ENCODE results near the gene S100A9. TPM values are rescaled to one million over a fixed set of nuclear protein-coding genes. Genes with fewer than 3 reads are reported as not detected.

Gene S100A9
- total RNA-seq, 1 experiment from 2014 or later: 0.44 TPM

DNA sequence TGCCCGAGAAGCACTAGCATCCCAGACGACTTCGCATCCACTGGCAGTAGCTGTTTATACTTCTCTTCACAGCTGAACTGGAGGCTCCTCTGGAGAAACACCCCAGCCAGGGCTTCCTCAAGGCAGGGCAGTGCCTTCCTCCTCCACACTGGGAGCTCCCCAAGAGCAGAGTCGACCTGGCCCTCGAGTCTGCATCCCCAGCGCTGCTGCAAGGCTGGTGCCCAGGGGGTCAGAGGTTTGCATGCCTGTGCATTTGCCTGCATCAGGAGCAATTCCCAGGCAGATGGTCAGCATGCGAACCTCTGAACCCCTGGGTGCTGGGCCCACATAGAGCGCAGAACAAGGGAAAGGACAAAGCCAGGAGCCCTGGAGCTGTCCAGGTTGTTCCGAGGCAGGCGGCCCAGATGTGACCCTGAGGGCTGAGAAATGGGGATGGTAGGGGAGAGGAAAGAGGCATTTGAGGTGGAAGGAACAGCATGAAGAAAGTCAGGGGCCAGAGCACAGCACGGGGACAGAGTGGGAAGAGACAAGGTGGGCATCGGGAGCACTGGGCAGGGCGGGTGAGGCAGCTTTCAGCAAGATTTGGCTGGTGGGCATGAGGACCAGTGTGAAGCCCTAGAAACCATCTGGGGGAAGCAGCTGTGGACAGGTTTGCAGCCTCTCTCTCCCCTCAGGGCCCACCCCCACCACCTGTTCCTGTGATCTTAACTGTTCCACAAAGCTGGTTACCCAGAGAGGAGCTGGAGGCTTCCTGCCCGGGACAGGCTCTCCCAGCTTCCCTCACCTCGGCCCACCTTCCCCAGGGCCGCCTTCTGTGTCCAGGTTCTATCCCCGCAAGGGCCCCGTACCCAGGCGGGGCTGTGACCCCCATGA, 39.6 kb downstream of the S100A9 start:
- Histone ChIP-seq H3K4me1 (ENCODE audit: control insufficient read depth, insufficient read depth, low read length) (no peaks in the 10 kb centered on the region), H3K27me3 (ENCODE audit: control insufficient read depth, insufficient read depth, low read length) (peaks cover 17% of the 10 kb centered on the region), H3K36me3 (ENCODE audit: control insufficient read depth, insufficient read depth, low read length) (no peaks in the 10 kb centered on the region), H3K4me3 (ENCODE audit: low read depth in 2 of 2, low read length in 2 of 2) (no peak overlapping the region), H3K27ac (ENCODE audit: low read length) (no peak overlapping the region), H3K9me3 (ENCODE audit: control insufficient read depth, insufficient read depth, low read depth, low read length) (no peaks in the 10 kb centered on the region)
- intact Hi-C loops (cut with micrococcal nuclease; ENCODE audit: unreplicated experiment): no loop called here
- ChIA-PET CTCF (no interaction called here), POLR2A (no interaction called here)
- no peak for TF ChIP-seq SIN3A (IDR thresholded peaks at IDR 0.05; ENCODE audit: borderline replicate concordance, insufficient read depth, low read depth, low read length)
- TF ChIP-seq, protein P1, sequence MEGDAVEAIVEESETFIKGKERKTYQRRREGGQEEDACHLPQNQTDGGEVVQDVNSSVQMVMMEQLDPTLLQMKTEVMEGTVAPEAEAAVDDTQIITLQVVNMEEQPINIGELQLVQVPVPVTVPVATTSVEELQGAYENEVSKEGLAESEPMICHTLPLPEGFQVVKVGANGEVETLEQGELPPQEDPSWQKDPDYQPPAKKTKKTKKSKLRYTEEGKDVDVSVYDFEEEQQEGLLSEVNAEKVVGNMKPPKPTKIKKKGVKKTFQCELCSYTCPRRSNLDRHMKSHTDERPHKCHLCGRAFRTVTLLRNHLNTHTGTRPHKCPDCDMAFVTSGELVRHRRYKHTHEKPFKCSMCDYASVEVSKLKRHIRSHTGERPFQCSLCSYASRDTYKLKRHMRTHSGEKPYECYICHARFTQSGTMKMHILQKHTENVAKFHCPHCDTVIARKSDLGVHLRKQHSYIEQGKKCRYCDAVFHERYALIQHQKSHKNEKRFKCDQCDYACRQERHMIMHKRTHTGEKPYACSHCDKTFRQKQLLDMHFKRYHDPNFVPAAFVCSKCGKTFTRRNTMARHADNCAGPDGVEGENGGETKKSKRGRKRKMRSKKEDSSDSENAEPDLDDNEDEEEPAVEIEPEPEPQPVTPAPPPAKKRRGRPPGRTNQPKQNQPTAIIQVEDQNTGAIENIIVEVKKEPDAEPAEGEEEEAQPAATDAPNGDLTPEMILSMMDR (IDR thresholded peaks at IDR 0.05): no peak
- TF ChIP-seq, protein P2, sequence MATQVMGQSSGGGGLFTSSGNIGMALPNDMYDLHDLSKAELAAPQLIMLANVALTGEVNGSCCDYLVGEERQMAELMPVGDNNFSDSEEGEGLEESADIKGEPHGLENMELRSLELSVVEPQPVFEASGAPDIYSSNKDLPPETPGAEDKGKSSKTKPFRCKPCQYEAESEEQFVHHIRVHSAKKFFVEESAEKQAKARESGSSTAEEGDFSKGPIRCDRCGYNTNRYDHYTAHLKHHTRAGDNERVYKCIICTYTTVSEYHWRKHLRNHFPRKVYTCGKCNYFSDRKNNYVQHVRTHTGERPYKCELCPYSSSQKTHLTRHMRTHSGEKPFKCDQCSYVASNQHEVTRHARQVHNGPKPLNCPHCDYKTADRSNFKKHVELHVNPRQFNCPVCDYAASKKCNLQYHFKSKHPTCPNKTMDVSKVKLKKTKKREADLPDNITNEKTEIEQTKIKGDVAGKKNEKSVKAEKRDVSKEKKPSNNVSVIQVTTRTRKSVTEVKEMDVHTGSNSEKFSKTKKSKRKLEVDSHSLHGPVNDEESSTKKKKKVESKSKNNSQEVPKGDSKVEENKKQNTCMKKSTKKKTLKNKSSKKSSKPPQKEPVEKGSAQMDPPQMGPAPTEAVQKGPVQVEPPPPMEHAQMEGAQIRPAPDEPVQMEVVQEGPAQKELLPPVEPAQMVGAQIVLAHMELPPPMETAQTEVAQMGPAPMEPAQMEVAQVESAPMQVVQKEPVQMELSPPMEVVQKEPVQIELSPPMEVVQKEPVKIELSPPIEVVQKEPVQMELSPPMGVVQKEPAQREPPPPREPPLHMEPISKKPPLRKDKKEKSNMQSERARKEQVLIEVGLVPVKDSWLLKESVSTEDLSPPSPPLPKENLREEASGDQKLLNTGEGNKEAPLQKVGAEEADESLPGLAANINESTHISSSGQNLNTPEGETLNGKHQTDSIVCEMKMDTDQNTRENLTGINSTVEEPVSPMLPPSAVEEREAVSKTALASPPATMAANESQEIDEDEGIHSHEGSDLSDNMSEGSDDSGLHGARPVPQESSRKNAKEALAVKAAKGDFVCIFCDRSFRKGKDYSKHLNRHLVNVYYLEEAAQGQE (IDR thresholded peaks at IDR 0.05; ENCODE audit: insufficient read depth in 1 of 2, low read depth in 2 of 2, low read length in 1 of 2): no peak
- TF ChIP-seq TCF7L2 (IDR thresholded peaks at IDR 0.05; ENCODE audit: low read depth, low read length): no peak
- TF ChIP-seq POLR2AphosphoS5 (IDR thresholded peaks at IDR 0.05; ENCODE audit: low read depth, low read length): no peak
- in situ Hi-C loops (cut with HindIII; ENCODE audit: low pct_unique_long_range_greater_than_20kb, low sequenced_read_pairs): no loop called here
- no peak for DNase-seq (ENCODE audit: low read depth, low spot score)
- BruUV-seq (replicated peaks): no TSS peak
- no peak for ATAC-seq

GRCh38 chr1:153397924-153398651, 40.4 kb downstream of the S100A9 start:
- peaks cover 20% of the 10 kb centered on the region for H3K27me3 ChIP-seq (ENCODE audit: control insufficient read depth, insufficient read depth, low read length)
- no peaks in the 10 kb centered on the region for H3K9me3 ChIP-seq (ENCODE audit: control insufficient read depth, insufficient read depth, low read depth, low read length)
- no peaks in the 10 kb centered on the region for H3K4me1 ChIP-seq (ENCODE audit: control insufficient read depth, insufficient read depth, low read length)
- H3K4me3 ChIP-seq (ENCODE audit: low read depth in 2 of 2, low read length in 2 of 2): no peak overlapping the region
- no TSS peak for BruUV-seq (replicated peaks)
- intact Hi-C loops (cut with micrococcal nuclease; ENCODE audit: unreplicated experiment): no loop called here
- in situ Hi-C loops (cut with HindIII; ENCODE audit: low pct_unique_long_range_greater_than_20kb, low sequenced_read_pairs): no loop called here
- no peaks in the 10 kb centered on the region for H3K36me3 ChIP-seq (ENCODE audit: control insufficient read depth, insufficient read depth, low read length)
- TF ChIP-seq SIN3A (IDR thresholded peaks at IDR 0.05; ENCODE audit: borderline replicate concordance, insufficient read depth, low read depth, low read length): no peak
- TF ChIP-seq POLR2AphosphoS5 (IDR thresholded peaks at IDR 0.05; ENCODE audit: low read depth, low read length): no peak
- TF ChIP-seq, protein P2 (IDR thresholded peaks at IDR 0.05; ENCODE audit: insufficient read depth in 1 of 2, low read depth in 2 of 2, low read length in 1 of 2): no peak
- TF ChIP-seq, protein P1 (IDR thresholded peaks at IDR 0.05): no peak
- TF ChIP-seq TCF7L2 (IDR thresholded peaks at IDR 0.05; ENCODE audit: low read depth, low read length): no peak
- no peak overlapping the region for H3K27ac ChIP-seq (ENCODE audit: low read length)
- no peak for ATAC-seq
- no peak for DNase-seq (ENCODE audit: low read depth, low spot score)
- ChIA-PET POLR2A (no interaction called here), CTCF (no interaction called here)

Measured in Panc1 (cell line).